ENCODE results near the gene CTIF.

CTIF gene

GRCh38 chr18:48761582-48761981, 222.8 kb downstream of the CTIF start:
- DNase-seq: no peak

DNA sequence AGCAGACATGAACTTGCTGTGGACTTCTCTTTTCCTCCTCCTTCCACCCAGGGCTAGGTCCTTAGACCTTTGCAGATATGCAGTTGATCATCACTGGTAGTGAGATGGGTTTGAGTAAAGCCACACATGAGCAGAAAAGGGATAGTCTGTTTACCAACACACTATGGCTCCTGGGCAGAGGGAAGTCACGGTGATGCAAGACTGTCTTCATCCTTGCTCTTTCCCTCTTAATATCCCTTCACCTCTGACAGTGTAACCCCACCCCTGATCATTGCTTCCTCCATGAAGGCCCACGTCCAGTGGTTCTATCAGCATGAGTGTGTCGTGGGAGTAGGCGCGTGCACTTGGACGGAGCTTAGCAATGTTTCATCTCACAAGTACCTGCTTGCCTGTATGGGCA, 223.2 kb downstream of the CTIF start:
- DNase-seq: no peak

GRCh38 chr18:48762836-48763718, 224.2 kb downstream of the CTIF start:
- no peak for DNase-seq

DNA sequence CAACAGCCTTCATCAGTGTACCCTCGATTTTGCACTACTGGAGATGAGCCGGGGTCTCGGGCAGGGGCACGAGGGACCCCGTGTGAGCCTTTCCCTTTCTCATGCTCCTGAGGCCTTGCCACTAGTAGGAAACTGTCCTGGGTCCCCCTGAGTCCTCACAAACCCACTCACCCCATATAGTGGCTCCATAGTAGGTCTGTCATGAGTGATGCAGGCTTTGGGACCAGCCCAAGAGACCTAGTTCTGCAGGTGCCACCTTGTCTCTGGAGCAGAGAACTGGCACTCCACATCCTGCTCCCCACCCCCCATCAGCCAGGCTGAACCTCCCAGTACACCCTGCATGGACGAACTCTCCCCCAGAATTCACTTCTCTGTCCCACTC, 224.9 kb downstream of the CTIF start:
- DNase-seq: no peak

GRCh38 chr18:48765053-48765452, 226.2 kb downstream of the CTIF start:
- DNase-seq: no peak

DNA sequence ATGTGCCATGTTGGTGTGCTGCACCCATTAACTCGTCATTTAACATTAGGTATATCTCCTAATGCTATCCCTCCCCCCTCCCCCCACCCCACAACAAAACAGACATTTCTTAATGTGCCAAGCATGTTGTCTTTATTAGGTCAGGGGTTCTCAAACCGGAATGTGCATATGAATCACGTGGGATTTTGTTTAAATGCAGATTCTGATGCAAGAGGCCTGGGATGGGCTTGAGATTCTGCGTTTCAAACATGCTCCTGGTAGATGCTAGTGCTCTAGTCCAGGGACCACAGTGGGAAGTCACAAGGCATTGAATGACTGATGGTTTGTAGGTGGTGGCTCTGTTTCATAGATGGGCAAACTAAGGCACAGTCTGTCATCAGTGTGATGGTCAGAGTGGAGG, 227.2 kb downstream of the CTIF start:
- no peak for DNase-seq

- DNase-seq: no peak
Measured at GRCh38 chr18:48766487-48766886, 227.7 kb downstream of the CTIF start.

- no peak for DNase-seq
Measured at GRCh38 chr18:48767090-48767690, 228.4 kb downstream of the CTIF start.

DNA sequence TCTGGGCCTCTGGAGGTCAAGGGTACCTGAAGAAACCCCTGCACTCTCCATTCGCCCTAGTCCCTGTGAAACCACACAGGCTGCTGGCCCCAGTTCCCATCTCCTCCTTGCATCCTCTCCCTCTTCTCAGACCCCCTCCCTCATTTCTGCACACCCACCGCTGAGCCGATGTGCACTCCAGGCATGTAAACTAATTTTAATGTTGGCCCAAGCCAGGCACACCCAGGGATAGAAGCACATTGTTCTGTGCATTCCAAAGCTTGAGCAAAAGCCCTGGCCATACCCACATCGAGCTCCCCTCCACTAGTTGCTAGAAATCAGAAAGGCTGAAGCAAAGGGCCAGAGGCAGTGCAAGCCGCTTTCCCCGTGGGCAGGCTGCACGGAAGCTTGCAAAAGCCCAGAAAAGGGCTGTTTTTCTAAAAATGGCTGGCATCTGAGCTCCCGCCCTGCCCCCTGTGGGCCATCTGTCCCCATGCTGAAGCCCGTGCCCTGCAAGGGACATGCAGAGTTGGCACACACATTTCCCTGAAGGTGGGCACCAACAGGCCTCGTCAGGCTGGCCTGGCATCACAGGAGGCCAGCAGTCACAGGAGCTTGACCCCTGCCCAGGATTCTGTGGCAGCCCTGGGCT, 230.3 kb downstream of the CTIF start:
- no peak for DNase-seq

DNA sequence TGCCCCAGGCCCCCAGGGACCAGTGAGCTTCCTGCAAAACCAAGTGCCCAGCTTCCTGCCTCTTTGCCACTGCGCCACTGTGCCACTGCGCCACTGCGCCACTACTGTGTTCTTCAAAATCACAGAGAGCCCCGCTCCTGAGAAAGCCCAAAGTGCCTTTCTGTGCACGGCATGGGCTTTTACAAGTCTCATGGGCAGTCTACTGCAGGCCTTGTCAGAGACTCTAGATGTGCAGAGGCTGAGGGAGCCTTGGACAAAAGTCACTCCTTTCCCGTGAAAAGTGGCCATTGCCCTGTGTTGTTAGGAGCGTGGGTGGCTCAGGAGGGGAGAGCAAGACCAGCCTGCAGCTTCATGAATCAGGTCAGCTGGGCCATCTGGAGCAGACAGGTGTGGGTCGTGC, 231.4 kb downstream of the CTIF start:
- no peak for DNase-seq

DNA sequence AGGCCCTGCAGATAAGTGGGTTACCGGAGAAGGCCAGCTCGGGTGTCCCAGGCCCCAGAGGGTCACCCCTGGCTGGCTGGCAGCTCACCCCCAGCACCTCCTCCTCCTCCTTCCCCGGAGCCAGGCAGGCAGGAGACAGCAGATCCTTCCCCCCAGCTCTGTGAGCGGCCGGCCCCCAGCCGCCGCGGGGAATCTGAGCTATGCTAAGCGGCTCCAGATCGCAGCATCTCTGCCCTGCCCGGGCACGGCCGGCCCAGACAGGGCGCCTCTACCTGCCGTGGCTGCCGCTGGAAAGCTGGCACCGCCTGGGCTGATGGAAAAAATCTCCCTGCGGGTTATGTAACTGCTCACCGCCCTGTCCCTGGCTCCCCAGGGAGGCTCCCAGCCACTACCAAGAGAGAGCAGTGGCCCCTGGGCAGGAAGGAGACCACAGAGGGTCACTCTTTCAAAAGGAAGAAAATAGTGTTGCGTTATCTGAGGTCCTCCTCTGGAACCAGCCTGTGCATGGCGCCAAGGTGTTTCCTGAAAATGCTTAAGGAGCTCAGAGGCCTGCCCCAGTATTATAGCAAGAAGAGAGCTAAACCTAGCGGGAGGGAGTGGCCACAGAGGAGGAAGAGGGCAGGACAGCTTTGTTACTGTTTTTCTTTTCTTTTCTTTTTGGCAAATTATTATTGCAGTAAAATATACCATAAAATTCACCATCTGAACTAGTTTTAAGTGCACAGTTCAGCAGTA, 233.0 kb downstream of the CTIF start:
- no peak for DNase-seq

- DNase-seq: no peak
Measured at GRCh38 chr18:48772457-48772856, 233.6 kb downstream of the CTIF start.

GRCh38 chr18:48773821-48774220, 235.0 kb downstream of the CTIF start:
- no peak for DNase-seq

- DNase-seq: no peak
Measured at GRCh38 chr18:48774941-48775340, 236.1 kb downstream of the CTIF start.

DNA sequence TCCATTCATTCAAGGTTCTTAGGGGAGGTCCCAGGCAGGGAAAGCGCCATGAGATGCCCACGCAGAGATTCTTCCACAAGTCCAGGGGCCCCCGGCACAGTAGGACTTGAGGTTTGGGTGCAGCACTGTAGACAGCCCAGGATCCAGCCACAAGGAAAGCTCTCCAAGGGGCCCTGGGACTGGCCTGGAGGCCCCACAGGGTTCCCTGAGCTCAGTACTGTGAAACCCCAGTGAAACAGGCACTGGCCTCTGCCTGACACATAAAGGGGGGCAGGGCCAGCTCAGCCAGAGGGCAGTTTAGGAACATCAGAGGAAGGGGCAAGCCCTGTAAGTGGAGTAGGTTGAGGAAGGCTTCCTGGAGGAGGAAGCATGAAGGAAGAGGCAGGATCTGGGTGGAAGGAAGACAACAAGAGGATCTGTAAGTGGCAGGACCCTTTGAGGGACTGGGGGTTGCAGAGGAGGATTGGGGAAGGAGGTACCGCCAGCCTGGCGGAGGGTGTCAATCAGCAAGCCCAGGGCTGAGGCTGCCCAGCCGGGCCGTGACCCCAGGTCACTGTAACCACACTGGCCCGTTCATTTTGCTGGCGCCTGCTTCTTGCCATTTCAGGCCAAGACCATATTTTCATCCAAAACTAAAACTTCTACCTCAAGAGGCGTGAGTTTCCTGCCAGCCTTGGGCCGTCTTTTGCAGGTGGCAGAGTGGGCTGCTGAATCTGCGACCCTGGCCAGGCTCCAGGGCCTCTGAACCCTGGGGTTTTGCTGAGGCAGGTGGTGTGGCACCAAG, 236.7 kb downstream of the CTIF start:
- no peak for DNase-seq

DNA sequence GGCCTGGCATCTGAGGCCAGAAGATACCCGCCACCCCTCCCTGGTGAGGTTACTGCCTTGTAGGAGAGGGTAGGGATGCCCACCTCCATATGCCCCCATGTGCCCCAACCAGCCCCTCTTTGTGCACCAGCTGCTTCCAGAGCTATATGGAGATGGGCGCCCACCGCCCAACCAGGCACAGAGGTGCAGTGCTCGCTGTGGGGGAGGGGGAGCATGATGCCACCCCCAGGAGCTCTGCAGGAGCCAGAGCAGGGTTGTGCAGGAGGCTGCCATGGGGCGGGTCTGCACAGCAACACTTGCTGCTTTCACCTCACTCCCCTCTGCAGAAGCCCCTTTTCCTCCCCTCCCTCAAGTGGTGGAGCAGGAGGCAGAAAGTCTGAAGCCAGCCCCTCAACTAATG, 237.3 kb downstream of the CTIF start:
- no peak for DNase-seq

DNA sequence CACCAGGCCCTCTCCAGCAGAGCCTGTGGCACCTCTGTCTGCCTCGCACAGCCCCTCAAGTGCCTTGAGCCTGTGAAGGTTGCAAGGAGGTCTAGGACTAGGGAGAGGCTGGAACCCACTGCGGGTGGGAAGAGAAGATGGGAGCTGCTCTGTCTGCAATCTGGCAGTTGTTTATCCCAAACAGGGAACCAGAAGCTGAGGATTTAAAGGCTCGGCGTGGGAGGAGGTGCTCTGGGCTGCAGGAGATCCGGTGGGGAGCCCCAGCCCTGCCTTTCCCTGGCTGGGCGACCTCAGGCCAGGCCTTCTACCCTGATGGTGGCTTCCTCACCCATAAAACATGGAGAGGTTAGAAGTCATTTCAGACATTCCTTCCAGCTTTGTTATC, 237.8 kb downstream of the CTIF start:
- no peak for DNase-seq

- DNase-seq: peak; percentile 88
Measured at GRCh38 chr18:48777026-48777743, 238.4 kb downstream of the CTIF start.

DNA sequence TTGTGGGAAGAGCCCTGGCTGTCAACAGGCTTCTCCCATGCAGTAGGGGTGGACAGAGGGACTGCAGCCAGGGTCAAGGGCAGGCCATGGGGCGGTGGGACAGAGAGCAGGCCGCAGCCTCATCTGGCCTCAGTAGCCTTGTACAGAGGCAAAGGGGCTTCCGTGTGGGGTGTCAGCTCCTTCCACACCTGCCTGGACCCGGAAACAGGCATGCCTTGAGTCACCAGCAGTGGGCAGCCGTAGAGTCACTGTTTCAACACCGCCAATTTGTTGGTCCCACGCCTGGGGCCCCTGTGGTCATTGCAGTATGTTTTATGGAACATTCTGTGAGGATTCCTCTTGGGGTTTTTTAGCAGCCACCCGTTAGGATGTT, 238.9 kb downstream of the CTIF start:
- DNase-seq: no peak

DNA sequence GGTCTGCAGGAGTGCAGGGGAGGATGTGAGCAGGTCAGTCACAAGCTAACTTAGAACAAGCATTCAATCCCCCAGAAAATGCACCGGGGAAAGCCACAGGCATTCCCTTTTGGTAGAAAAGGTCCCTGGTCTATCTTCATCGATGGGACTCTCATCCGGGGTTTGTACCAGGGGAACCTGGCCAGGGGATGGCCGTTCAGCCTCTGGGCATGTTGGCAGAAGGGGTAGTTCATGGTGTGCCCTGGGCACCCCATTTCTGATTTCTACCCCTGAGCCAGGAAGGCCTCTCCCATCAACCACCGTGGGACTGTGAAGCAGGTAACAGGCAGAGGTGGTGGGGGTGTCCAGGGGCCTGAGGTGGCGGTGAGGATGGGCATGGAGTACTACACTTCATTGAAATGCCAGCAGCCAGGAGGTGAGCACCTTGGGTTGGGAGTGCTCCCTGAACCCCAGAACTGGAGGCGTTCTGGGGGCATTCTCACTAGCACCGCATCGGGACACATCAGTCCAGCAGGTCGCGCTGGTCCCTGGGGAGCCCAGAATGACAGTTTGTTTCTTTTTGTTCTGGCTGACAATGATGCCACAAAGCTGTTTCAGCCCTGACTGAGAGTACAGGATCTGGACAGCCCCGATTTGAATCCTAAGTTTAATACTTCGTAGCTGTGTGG, 239.6 kb downstream of the CTIF start:
- DNase-seq: no peak

DNA sequence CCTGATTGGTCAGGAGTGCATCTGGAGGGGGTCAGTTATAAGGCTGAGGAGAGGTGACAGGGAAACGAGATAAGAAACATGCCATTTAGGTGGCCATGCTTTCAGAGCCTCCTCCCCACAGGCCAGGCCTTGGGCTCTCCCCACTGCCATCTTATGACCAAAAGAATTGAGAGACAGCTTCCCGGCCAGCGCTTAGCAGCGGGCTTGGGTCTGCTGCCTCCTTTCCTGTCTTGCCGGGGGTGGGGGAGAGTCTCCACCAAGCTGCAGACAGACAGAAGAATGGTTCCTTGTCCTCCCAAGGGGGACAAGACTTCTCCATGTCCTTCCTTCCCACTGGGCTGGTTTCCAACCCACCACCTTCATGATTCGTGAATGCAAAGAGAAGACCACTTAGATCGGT, 240.6 kb downstream of the CTIF start:
- DNase-seq: no peak

All from retina (tissue), 1 donor.